Activated naive CD8-positive, alpha-beta T cell treated with anti-CD3 and anti-CD28 coated beads for 36 hours (primary cell): ENCODE data around the gene ZSWIM4. TPM values are rescaled to one million over a fixed set of nuclear protein-coding genes. Genes with fewer than 3 reads are reported as not detected.

Experiments used
- DNase-seq: peaks from one replicate; pipeline ENCODE4 v3.0.0; 2021
- H3K27ac Mint-ChIP-seq: one replicate; pipeline ENCODE4 v1.8.0; 2022; ENCODE audit warnings: mild to moderate bottlenecking, moderate library complexity, mixed read lengths
- H3K27me3 Mint-ChIP-seq: one replicate; pipeline ENCODE4 v1.8.0; 2022; ENCODE audit warnings: mild to moderate bottlenecking, mixed read lengths
- H3K36me3 Mint-ChIP-seq: one replicate; pipeline ENCODE4 v1.8.0; 2021; ENCODE audit warnings: mild to moderate bottlenecking, mixed read lengths
- H3K4me1 Mint-ChIP-seq: one replicate; pipeline ENCODE4 v1.8.0; 2021; ENCODE audit warnings: mixed read lengths
- H3K4me3 Mint-ChIP-seq: one replicate; pipeline ENCODE4 v1.8.0; 2022; ENCODE audit warnings: mild to moderate bottlenecking, moderate library complexity, mixed read lengths
- H3K9me3 Mint-ChIP-seq: one replicate; pipeline ENCODE4 v1.8.0; 2022; ENCODE audit warnings: mixed read lengths
- total RNA-seq, 2 experiments: library from RNA; stranded (reverse); gene quantifications; one replicate each; pipeline ENCODE4 v1.2.3, GENCODE V29; 2021

ZSWIM4 gene
- total RNA-seq, 2 experiments from 2014 or later: 4.3 to 4.4 TPM

DNA sequence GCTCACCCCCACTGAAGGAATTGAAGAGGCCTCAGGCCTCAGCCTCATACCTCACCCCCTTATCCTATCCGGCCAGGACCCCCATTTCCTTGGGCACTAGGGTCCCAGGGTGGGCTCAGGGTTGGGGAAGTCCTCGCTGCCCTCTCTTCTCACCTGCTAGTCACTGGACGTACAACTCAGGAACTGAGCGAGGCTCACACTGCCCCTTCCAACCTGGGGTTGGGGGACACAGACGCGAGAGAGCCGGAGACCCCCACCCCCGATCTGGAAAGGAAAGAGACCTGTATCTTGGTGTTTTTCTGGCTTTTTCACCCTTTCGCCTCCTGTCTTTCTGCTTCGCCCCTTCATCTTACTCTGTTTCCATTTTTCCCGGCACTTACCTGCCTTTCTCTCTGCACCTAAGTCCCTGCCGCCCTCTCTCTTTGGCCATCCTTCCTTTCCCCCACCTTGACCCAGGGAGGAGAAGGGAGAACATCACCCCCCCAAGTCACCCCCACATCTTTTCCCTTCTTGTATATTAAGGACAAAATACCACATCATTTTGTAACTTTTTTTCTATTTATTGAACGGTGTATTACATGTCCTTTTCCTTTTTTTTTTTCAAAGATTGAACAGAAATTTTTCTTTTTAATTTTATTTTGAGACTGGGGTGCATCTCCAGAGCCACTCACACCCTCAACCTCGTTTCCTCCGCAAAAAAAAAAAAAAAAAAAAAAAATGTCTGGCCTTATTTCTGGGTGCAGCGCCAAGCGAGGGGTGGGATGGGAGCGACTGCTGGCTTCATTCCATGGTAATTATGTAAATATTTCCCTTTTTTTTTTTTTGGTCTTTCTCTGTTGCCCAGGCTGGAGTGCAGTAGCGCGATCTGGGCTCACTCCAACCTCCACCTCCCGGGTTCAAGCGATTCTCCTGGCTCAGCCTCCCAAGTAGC lies 36.6 kb downstream of the ZSWIM4 start:
- Mint-ChIP-seq H3K27ac (no peak overlapping the region), H3K36me3 (peaks cover 24% of the 10 kb centered on the region), H3K4me3 (no peak overlapping the region)

DNA sequence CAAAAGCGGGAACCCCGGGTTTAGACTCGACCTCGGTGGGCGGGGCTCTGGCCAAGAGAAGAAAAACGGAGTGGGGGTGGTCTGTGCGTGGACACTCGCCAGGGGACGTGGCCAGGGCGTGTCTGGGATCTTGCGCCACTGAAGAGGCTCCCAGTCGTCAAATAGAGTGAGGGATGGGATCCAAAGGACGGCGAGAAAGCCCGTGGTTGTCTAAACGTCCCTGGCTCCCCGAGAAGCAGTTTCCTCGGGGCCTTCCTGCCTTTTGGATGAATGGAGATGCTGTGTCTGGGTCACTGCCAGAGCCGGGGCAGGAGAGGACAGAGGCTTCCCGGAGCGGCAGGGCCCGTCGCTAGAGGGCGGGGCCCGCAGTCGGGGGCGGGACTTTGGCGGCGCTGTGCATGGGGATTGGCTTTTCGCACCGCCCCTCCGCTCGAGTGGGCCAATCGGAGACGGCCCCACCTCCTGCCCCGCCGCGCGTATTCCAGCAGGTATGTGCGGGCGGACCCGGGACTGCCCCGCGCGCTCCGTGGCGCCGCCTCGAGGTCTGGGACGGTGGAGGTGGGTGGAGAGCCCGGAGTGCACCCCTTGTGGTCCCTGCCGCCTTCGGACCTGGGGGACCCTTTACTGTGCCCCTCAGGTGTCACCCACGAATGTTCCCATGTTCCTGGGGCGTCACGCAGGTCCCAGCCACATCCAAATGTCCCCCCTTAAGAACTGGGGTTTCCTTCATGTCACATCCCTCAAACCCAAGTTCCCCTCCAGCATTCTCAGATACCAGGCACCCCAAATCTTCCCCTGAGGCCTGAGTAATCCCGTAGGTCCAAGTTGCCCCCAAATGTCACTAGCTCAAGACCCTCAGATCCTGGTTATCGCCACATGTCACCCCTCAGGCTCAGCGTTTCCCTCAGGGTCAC lies 38.3 kb downstream of the ZSWIM4 start:
- no peaks in the 10 kb centered on the region for H3K9me3 Mint-ChIP-seq
- peak; percentile 94 for DNase-seq
- H3K36me3 Mint-ChIP-seq: peaks cover 37% of the 10 kb centered on the region
- H3K4me1 Mint-ChIP-seq: peaks cover 36% of the 10 kb centered on the region
- peak overlapping the region; percentile 86 for H3K27ac Mint-ChIP-seq
- no peaks in the 10 kb centered on the region for H3K27me3 Mint-ChIP-seq
- H3K4me3 Mint-ChIP-seq: peak overlapping the region; percentile 74

More for the DNA sequence above, 36.6 kb downstream of the ZSWIM4 start:
- Mint-ChIP-seq H3K27me3 (no peaks in the 10 kb centered on the region), H3K9me3 (no peaks in the 10 kb centered on the region), H3K4me1 (peaks cover 25% of the 10 kb centered on the region)
- DNase-seq: no peak

DNA sequence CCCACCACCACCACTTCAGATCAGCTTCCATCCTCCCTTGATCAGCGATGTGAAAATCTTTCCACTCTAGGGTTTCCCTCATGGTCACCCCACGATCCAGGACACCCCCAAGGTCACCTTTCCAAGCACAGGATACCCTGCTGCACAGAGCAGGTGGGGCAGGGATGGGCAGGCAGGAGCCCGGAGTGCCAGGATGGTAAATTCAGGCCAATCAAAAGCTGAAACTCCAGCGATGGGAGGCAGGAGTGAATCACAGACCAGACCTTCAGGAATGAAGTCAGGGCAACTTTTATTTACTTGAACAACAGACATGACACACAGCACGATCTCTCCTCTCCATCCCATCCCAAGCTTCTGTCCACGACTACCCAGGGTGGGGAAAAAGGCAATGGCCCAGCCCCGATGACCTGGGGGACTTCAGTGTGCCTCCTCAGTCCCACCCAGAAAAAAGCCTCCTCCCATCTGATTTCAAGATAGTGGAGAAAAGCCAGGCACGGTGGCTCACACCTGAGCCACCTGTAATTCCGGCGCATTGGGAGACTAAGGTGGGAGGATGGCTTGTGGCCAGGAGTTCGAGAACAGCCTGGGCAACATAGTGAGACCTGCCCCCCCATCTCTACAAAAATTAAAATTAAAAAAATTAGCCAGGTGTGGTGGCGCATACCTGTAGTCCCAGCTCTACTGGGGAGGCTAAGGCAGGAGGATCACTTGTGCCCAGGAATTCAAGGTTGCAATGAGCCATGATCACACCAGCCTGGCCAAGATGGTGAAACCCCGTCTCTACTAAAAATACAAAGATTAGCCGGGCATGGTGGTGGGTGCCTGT lies 39.2 kb downstream of the ZSWIM4 start:
- H3K36me3 Mint-ChIP-seq: peaks cover 45% of the 10 kb centered on the region
- H3K9me3 Mint-ChIP-seq: no peaks in the 10 kb centered on the region
- H3K4me1 Mint-ChIP-seq: peaks cover 40% of the 10 kb centered on the region
- peak overlapping the region; percentile 86 for H3K27ac Mint-ChIP-seq
- peak overlapping the region; percentile 52 for H3K4me3 Mint-ChIP-seq
- no peak for DNase-seq
- no peaks in the 10 kb centered on the region for H3K27me3 Mint-ChIP-seq

DNA sequence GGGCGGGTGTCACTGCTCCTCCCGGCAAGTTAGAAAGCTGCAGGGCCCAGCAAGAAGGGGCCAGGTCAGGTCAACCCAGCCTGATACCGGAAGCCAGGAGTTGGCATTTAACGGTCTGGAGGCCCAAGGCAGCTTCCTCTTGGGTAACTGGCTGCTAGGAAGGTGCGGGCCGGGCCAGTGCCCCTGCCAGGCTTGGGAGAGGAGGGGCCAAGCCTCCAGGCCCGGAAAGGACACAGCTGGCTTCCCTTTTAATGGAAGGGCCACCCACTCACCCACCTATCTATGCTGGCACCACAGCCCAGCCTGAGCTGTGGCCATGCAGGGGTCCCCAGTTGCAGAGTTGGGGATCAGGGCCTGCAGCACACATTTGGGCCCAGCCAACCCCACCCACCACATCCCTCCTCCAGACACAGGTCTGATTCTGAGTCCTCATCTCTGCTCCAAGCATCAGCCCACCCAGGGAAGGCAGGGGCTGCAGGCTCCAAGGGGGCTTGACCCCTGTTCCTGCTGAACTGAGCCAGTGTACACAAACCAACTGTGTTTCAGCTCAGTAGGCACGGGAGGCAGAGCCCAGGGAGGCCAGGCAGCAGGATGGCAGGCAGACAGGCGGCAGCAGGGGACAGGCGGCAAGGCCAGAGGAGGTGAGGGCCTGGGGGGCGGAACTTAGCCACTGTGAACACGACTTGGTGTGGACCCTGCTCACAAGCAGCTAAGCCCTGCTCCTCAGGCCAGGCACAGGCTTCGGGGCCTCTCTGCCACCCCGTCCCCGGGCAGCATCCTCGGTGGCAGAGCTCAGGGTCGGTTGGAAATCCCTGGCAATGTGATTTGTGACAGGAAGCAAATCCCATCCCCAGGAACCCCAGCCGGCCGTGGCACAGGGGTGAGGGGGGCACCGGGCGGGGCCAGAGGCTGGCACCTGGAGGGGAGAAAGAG lies 40.8 kb downstream of the ZSWIM4 start:
- Mint-ChIP-seq H3K27me3 (no peaks in the 10 kb centered on the region), H3K9me3 (no peaks in the 10 kb centered on the region), H3K4me3 (peak overlapping the region; percentile 72), H3K27ac (peak overlapping the region; percentile 91), H3K36me3 (peaks cover 54% of the 10 kb centered on the region), H3K4me1 (peaks cover 43% of the 10 kb centered on the region)
- no peak for DNase-seq

DNA sequence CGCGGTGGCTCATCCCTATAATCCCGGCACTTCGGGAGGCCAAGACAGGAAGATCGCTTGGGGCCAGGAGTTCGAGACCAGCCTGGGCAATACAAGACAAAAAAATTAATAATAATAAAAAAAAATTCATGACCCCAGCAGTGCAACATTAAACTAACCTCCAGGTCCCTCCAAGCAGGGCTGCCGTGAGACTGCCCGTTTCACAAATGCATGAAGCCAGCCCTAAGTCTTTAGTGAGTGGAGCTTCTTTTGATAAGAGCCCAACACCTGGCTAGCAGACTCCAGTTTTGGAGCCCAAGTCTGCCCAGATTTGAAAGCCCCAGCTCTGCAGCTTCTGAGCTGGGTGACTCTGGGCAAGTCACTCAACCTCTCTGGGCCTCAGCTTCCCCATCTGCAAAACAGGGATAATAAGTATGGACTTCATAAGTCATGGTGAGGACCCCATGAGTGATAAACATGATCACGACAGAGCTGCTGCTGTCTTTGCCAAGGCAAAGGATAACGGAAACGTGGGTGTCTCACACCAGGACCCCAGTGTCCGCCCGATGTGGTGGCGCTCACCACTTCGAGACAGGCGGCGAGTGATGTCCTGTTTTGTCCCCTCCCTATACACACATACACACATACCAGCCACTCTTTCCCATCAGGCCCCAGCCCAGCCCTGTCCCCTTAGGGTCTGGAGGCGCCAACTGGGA lies 43.3 kb downstream of the ZSWIM4 start:
- no peaks in the 10 kb centered on the region for H3K27me3 Mint-ChIP-seq
- no peaks in the 10 kb centered on the region for H3K9me3 Mint-ChIP-seq
- H3K4me1 Mint-ChIP-seq: peaks cover 44% of the 10 kb centered on the region
- peaks cover 58% of the 10 kb centered on the region for H3K36me3 Mint-ChIP-seq
- DNase-seq: no peak
- peak overlapping the region; percentile 96 for H3K4me3 Mint-ChIP-seq
- peak overlapping the region; percentile 91 for H3K27ac Mint-ChIP-seq

DNA sequence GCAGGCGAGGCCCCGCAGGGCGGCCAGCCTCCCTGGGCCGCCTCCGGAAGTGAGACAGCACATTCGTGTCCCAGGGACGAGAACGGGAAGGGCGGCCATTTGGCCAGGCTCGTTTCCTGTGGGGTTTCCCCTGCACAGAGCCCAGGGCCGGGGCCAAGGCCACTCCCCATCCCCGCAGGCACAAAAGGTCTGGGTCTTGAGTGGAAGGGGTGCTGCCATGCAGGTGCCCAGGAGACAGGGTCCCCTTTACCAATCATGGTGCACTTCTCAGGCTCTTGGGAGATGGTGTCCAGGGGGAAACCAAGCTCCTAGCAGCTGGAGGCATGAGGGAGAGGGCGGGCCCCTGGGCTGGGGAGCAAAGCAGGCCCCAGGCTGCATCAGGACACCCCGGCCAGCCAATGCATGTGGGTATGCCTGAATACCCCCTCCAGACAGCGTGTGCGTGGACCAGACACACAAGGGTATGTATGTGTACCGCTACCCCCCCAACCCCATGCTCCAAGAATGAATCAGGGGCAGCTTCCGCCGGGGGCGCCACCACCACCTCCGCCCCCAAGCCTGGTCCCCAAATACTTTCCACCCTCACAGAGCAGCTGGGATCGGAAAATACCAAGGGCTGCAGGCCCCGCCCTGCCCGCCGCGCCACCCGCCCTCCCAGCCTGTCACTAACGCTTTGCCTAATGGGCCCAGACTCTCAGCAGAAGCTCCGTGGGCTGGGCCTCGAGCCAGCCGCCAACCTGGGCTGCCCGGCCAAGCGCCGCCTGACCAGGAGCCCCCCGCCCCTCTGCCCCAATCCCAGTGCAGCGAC lies 44.1 kb downstream of the ZSWIM4 start:
- Mint-ChIP-seq H3K27me3 (no peaks in the 10 kb centered on the region), H3K9me3 (no peaks in the 10 kb centered on the region), H3K27ac (peak overlapping the region; percentile 91), H3K36me3 (peaks cover 53% of the 10 kb centered on the region), H3K4me1 (peaks cover 41% of the 10 kb centered on the region), H3K4me3 (peak overlapping the region; percentile 96)
- peak; percentile 93 for DNase-seq

DNA sequence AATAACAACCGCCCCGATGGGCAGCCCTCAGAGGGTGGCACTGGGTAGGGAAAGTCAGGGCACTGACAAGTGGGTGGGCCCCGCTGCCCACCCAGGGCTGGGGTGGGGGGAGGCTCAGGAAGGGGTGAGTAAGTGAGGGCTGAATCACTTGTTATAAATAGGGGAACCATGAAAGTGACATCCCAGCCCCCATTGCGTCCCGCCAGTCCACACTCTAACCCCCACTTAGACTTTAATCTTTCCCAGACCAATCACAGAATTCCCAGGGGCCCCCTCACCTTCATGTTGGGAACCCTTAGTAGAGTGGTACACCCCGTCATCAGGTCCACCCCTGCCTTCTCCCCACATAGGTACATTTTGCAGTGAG lies 44.7 kb downstream of the ZSWIM4 start:
- Mint-ChIP-seq H3K27me3 (no peaks in the 10 kb centered on the region), H3K4me3 (peak overlapping the region; percentile 96), H3K36me3 (peaks cover 50% of the 10 kb centered on the region), H3K27ac (peak overlapping the region; percentile 91), H3K4me1 (peaks cover 43% of the 10 kb centered on the region), H3K9me3 (no peaks in the 10 kb centered on the region)
- no peak for DNase-seq

DNA sequence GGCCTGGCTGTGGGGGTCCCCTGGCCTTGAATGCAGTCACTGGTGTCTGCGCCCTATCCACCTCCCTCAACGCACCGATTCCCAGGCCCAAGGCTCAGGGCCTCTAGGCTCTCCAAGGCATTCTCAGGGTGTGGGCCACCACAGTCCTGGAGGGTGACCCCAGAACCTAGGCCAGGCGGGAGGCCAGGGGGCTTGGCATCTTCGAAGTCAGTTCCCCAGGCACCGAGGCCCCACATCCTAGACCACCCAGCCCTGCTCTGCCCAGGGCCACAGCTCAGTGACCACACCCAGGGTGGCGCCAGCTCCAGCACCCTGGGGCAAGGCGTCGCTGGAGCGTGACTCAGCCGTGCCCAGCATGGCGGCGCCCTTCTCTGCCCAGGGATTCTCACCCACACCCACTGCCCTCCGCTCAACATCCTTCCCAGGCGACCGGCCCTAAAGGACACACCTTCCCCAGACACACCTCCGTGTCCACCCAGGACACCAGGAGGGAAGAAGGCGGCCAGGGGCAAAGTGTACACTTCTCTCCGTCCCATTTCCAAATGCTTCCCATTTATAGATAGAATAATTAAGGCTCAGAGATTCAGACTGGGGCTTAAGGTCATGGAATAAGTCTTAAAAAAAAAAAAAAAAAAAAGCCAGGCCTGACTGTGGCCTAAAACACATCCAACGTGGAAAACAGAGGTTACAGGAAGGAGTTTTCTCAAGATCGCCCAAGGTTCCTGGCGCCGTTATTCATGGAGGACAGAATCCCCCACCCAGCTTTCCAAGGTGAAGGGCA lies 45.3 kb downstream of the ZSWIM4 start:
- Mint-ChIP-seq H3K27ac (peak overlapping the region; percentile 91), H3K4me1 (peaks cover 46% of the 10 kb centered on the region), H3K27me3 (no peaks in the 10 kb centered on the region), H3K36me3 (peaks cover 45% of the 10 kb centered on the region), H3K9me3 (no peaks in the 10 kb centered on the region), H3K4me3 (peak overlapping the region; percentile 96)
- peak; percentile 52 for DNase-seq

DNA sequence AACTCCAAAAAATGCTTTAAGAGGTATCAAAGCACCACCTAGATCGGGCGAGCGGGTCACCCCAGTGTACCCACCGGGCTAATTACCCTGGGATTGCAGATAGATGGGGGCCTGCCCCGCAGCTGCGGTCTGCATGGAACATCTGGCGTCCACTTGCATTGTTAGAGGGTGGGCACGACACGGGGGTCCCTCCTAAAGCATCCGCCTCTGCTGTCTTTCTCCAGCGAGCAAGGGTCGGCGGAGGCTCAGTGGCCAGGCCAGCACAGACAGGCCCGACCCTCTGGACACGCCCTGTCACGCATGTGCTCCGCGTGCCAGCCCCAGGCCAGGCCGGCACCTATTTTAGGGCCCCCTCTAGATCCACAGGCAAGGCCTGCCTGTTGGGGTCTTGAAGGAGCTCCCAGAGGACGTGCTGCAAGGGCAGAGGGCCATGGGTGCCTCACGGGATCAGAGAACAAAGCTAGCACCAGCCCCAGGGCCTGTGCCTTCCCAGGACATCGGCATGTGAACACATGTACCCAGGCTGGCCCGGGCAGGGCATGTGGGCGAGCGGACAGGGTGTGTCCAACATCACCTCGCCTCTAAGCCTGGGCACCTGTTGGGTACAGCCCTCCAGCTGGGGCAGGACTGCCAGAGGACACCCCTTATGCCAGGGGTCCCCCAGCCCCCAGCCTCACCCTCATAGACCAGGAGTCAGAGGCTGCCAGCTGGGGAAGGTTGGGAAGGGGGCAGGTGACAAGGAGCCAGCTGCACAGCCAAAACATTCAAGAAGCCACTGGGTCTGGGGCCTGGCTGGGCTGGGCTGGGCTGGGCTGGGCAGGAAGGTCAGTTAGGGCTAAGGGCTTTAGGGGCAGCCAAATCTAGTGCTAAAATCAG lies 46.1 kb downstream of the ZSWIM4 start:
- peak; percentile 41 for DNase-seq
- Mint-ChIP-seq H3K27ac (peak overlapping the region; percentile 91), H3K9me3 (no peaks in the 10 kb centered on the region), H3K36me3 (peaks cover 43% of the 10 kb centered on the region), H3K27me3 (no peaks in the 10 kb centered on the region), H3K4me1 (peaks cover 46% of the 10 kb centered on the region), H3K4me3 (peak overlapping the region; percentile 96)

DNA sequence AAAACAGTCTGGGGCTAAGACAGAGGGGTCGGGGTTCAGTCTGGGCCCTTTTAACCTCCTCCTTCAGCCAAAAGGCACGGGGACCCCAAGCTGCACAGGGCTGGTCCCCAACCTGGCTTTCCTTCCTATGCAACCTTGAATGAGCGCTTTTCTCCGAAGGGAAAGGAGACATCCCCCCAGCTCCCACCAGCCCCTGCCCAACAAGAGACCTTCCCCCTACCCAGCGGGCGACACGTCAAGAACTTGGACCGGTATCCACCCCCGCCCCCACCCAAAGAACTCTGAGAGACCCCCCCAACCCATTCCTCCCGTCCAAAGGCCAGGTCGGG lies 46.7 kb downstream of the ZSWIM4 start:
- Mint-ChIP-seq H3K4me1 (peaks cover 48% of the 10 kb centered on the region), H3K36me3 (peaks cover 43% of the 10 kb centered on the region), H3K27me3 (no peaks in the 10 kb centered on the region), H3K27ac (peak overlapping the region; percentile 91), H3K4me3 (peak overlapping the region; percentile 96), H3K9me3 (no peaks in the 10 kb centered on the region)
- no peak for DNase-seq

DNA sequence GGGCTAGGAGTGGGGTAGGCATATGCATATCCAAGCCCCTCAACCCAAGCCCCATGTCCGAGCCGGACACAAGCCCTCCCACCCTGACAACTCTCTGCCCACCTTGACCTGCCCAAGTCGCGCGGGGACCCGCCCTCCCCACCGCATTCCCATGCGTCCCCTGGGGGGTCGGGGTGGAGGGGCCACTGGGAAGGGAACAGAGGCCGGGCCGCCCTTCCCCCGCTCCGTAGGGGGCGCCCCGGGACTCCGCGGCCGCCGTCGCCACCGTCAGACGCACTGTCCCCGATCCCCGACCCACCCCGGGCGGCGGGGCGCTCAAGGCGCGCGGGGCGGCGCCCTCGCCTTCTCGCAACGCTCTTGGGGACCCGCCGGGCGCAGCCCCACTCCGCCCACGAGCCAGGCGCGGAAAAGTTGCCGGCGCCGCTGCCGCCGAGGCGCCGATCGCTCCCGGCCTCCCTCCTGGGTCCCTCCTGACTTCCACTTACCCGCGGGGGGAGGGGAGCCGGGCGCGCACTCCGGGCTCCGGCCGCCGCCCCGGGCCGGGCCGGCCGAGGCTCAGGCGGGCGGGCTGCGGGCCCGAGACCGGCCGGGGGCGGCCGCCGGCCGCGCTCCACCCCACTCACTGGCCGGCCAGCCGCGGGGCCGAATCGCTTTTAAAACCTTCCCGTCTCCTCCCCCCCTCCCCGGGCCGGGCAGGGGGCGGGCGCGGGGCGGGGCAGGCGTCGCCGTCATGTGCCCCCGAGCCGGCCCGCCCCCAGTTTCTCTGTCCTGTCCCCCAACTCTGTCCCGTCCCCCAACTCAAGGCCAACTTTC lies 47.3 kb downstream of the ZSWIM4 start:
- Mint-ChIP-seq H3K27me3 (no peaks in the 10 kb centered on the region), H3K27ac (peak overlapping the region; percentile 95), H3K4me3 (peak overlapping the region; percentile 96), H3K4me1 (peaks cover 44% of the 10 kb centered on the region), H3K36me3 (peaks cover 39% of the 10 kb centered on the region), H3K9me3 (no peaks in the 10 kb centered on the region)
- peak; percentile 75 for DNase-seq
